Astrocyte of the cerebellum (primary cell): ENCODE data around the gene CDH22.

Experiments used
- DNase-seq: peaks from one replicate; pipeline ENCODE4 v3.0.0-alpha.2; 2011; ENCODE audit warnings: low read depth
- H3K4me3 ChIP-seq: 2 replicates; pipeline ENCODE4 v1.5.1; 2011; ENCODE audit warnings: mild to moderate bottlenecking, low read depth, low read length, moderate library complexity
- in situ Hi-C: cut with HindIII; loops from 2 replicates; pipeline ENCODE4 v1.10.0; 2017; ENCODE audit warnings: low sequenced_read_pairs
- TF ChIP-seq, protein P1 (sequence below): IDR thresholded peaks from 2 replicates; pipeline ENCODE4 v1.5.1; 2012; ENCODE audit warnings: low read length, low read depth, moderate library complexity, mild to moderate bottlenecking; ENCODE audit errors: missing control alignments

The CDH22 gene

DNA sequence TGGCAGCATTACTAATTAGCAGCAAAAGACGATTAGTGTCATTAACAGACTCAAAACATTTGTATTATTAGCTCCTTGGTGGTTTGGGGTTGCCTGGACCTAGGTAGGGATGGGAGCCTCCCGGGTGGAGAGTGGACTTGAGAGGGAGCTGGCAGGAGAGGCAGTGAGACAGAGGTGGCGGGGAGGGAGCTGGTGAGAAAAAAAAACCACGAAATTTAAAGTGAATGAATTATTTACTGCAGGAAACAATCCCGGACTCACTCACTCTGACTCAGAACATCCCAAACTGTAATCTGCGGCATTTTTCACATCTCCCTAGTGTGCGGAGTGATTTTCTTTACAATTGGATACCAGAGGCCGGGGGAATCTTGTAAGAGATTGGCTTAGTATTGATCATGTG lies 14.3 kb upstream of the CDH22 start:
- DNase-seq = no peak
- H3K4me3 ChIP-seq = no peak overlapping the region
- in situ Hi-C loops = no loop called here
- TF ChIP-seq, protein P1, sequence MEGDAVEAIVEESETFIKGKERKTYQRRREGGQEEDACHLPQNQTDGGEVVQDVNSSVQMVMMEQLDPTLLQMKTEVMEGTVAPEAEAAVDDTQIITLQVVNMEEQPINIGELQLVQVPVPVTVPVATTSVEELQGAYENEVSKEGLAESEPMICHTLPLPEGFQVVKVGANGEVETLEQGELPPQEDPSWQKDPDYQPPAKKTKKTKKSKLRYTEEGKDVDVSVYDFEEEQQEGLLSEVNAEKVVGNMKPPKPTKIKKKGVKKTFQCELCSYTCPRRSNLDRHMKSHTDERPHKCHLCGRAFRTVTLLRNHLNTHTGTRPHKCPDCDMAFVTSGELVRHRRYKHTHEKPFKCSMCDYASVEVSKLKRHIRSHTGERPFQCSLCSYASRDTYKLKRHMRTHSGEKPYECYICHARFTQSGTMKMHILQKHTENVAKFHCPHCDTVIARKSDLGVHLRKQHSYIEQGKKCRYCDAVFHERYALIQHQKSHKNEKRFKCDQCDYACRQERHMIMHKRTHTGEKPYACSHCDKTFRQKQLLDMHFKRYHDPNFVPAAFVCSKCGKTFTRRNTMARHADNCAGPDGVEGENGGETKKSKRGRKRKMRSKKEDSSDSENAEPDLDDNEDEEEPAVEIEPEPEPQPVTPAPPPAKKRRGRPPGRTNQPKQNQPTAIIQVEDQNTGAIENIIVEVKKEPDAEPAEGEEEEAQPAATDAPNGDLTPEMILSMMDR = no peak

DNA sequence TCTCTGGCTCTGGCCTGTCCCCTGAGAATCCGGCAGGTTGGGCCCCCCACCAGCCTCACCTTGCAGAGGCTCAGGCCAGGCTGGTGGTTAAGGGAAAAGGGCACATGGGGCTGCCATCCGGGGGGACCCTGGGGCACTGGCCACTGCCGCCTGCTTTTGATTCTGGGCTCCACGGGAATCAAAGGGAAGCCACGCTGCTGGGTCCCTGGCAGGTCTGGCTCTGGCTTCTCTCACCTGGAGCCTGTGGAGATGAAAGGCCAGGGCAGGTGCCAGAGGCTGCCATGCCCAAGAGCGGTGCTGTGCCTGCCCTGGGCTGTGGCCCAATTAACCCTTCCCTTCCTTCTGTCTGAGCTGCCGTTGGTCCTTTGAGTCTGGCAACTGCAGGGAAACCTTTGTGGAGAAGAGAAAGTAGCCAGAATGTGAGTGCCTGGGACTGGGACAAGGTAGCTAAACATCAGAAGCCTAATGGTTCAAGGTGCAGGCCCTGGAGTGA lies 9.4 kb upstream of the CDH22 start:
- TF ChIP-seq, protein P1 = no peak
- no peak for DNase-seq
- in situ Hi-C loops = no loop called here
- no peak overlapping the region for H3K4me3 ChIP-seq

DNA sequence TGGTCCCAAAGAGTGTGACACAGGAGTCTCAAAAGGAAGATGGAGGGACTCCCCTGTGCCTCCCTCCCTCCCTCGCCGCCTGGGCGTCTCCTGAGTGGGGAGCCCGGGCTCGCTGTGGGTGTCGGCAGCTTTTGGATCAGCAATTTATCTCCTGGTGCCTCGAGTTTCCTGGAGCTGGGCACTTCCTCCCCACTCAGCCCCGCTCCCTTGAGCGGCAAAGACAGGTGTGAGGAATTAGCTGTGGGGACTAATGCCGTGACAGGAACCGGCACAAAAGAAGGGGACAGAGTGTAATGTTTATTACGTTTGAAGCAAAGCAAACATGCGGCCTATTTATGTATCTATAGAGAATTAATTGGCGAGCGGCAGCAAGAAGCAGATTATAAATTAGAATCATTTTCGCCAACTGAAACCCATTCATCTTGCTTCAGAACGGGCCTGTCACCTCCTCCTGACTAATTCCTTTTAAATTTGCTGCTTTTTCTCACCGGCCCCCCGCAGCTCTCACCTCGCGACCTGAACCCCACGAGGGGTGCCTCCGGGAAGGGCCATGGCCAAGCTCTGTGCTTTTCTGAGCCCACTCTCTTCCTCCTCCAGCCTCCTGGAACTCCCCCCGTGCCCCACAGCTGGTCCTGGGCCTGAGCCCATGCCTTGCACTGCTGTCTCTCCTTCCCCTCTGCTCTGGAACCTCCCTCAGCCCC lies 8.8 kb upstream of the CDH22 start:
- DNase-seq = no peak
- in situ Hi-C loops = no loop called here
- TF ChIP-seq, protein P1 = no peak
- H3K4me3 ChIP-seq = no peak overlapping the region

DNA sequence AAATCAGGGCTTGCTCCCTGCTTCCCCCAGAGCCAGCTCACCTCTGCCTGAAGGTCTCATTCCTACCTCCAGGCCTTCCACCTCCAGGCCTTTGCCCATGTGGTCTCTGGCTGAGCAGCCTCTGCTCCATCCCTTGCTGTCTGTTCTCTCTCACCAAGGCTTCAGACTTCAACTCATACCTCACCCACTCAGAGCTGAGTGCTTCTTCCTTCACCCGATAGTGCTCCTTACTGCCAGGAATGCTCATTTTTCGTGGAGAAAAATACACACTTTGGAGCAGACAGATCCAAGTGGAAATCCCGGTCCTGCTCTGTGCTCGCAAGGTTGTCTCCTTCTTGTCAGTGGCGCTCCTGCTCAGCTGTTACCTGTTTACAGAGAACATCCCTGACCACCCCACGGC lies 7.0 kb upstream of the CDH22 start:
- TF ChIP-seq, protein P1 = no peak
- H3K4me3 ChIP-seq = no peak overlapping the region
- in situ Hi-C loops = no loop called here
- no peak for DNase-seq

DNA sequence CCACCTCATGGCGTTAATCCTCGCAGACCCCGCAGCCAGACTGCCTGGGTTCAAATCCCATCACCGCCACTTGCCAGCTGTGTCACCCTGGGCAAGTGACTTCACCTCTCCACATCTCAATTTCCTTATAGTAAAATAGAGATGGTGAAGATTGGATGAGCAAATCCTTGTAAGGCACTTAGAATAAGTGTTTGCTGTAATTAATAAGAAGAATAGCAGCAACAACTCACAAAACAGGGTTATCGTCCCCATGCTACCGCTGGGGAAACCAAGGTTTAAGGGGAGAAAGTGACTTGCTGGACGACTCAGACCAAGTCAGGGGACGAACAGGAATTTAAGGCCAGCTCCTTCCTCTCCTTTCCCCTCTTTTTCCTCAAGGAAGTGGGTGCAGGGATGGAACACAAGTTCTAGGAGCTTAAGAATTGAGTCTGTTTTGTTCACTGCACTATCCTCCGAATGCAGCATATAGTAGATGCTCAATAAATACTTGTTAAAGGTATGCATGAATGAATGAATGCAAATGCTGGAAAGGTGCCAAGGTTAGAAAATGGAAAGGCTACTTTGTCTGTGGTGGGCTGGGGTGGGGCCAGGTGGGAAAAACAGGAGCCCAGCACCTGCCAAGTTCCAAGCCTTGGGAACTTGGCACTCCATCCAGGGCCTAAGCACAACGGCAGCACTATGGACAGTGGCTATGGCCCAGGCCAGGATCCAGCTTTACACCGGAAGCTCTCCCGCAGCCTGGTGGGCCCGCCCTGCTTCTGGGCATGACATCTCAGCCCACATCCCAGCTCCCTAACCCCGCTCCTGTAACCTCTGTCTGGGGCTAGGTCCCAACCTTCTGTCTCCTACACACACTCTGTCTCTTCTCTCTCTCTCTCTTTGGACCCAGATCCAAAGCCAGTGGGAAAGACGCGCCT lies 4.9 kb upstream of the CDH22 start:
- in situ Hi-C loops = no loop called here
- DNase-seq = no peak
- no peak overlapping the region for H3K4me3 ChIP-seq
- TF ChIP-seq, protein P1 = no peak

DNA sequence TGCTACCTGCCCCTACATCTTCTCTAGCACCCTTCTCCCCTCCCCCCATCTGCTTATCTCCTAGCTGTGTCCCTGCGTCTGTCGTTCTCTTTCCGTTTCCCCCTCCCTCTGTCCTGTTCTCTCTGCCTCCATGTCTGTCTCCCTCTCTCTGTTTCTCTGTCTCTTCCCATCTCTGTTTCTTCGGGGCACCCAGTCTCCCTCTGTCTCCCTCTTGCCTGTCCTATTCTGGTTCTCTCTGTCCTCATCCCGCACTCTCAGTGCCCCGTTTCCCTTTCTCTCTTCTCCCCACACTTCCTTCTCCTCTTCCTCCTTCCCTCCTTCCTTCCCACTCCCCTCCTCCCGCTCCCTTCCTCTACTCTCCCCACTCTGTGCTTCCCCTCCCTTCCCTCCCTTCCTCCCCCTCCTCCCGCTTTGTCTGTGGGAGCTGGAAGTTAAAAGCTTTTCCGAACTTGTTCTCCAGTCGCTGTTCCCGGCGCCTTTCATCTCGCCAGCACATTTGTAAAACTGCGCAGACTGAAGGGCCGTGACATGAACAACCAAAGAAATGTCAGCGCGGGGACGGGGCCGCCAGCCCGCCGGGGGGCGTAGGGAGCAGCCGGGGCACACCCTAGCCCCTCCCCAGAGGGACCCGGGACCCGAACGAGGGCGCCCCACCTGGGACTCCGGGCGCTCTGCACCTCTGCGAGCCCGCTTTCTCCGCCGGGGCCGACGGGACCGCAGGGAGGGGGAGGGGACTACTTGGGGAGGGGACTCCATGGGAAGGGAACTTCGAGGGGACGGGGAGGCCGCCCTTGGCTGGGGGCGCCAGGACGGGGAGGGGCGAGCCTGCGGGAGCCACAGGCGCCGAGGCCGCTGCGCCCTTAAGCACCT lies 4.0 kb upstream of the CDH22 start:
- in situ Hi-C loops = no loop called here
- DNase-seq = no peak
- no peak overlapping the region for H3K4me3 ChIP-seq
- TF ChIP-seq, protein P1 = peak; percentile 2
